ENCODE data around the gene CES5A.
"Not testable (repeated sequence)": the region's sequence is repeated elsewhere in the genome, so short reads cannot be mapped to it uniquely, and the experiment has no call there.

Gene CES5A

GRCh38 chr16:55810451-55810961 lies 64.7 kb downstream of the CES5A start:
- H3K4me3 ChIP-seq (ENCODE audit: low read length) = no peak overlapping the region
- no peak for DNase-seq (ENCODE audit: low read depth, low spot score)

- DNase-seq (ENCODE audit: low read depth, low spot score) = no peak
- H3K4me3 ChIP-seq (ENCODE audit: low read length) = no peak overlapping the region
These were observed 65.3 kb downstream of the CES5A start for GRCh38 chr16:55809851-55810250.

- no peak for DNase-seq (ENCODE audit: low read depth, low spot score)
- H3K4me3 ChIP-seq (ENCODE audit: low read length) = no peak overlapping the region
These were observed 65.8 kb downstream of the CES5A start for GRCh38 chr16:55809386-55809785.

- not testable (repeated sequence) for H3K4me3 ChIP-seq (ENCODE audit: low read length); DNase-seq (ENCODE audit: low read depth, low spot score)
These were observed 66.9 kb downstream of the CES5A start for GRCh38 chr16:55808286-55808685.

GRCh38 chr16:55805104-55805503 lies 70.1 kb downstream of the CES5A start:
- not testable (repeated sequence) for DNase-seq (ENCODE audit: low read depth, low spot score); H3K4me3 ChIP-seq (ENCODE audit: low read length)

GRCh38 chr16:55803681-55804080 lies 71.5 kb downstream of the CES5A start:
- DNase-seq (ENCODE audit: low read depth, low spot score); H3K4me3 ChIP-seq (ENCODE audit: low read length): not testable (repeated sequence)

Data from Jurkat, Clone E6-1 (cell line).